Chondrocyte (in vitro differentiated cells): Measurements from ENCODE around the gene LDLRAD1. TPM values are rescaled to one million over a fixed set of nuclear protein-coding genes. Genes with fewer than 3 reads are reported as not detected.

Experiments used
- DNase-seq: peaks from one replicate; pipeline ENCODE4 v3.0.0; 2021; ENCODE audit warnings: mixed read lengths, low spot score
- H3K27ac Mint-ChIP-seq: one replicate; pipeline ENCODE4 v1.8.0; 2021; ENCODE audit warnings: mild to moderate bottlenecking, moderate library complexity, mixed read lengths; ENCODE audit not compliant: unreplicated experiment
- H3K27me3 Mint-ChIP-seq: 2 replicates; pipeline ENCODE4 v1.8.0; 2021; ENCODE audit warnings: low read depth, mixed read lengths
- H3K36me3 Mint-ChIP-seq: 2 replicates; pipeline ENCODE4 v1.8.0; 2021; ENCODE audit warnings: low read depth, mixed read lengths
- H3K4me1 Mint-ChIP-seq: 2 replicates; pipeline ENCODE4 v1.8.0; 2021; ENCODE audit warnings: low read depth, mild to moderate bottlenecking, mixed read lengths
- H3K4me3 Mint-ChIP-seq: one replicate; pipeline ENCODE4 v1.8.0; 2021; ENCODE audit warnings: mild to moderate bottlenecking, moderate library complexity, mixed read lengths; ENCODE audit not compliant: unreplicated experiment
- H3K9me3 Mint-ChIP-seq: 2 replicates; pipeline ENCODE4 v1.8.0; 2021; ENCODE audit warnings: low read depth, mixed read lengths
- CTCF ChIP-seq: fragments of 200-600 bp; sonication (generic); IDR thresholded peaks from 2 replicates; pipeline ENCODE4 v1.5.0; 2021; ENCODE audit warnings: antibody characterized with exemption, mild to moderate bottlenecking, moderate library complexity
- microRNA-seq: library from miRNA; unstranded; fragments of <30 nt; microRNA quantifications from one replicate; pipeline ENCODE4 v1.2.0, GENCODE V29; 2020; ENCODE audit warnings: borderline number of aligned reads
- total RNA-seq: library from RNA; stranded (reverse); gene quantifications from 3 replicates; pipeline ENCODE4 v1.2.1, GENCODE V29; 2021

The LDLRAD1 gene
- total RNA-seq, 1 donor from 2014 or later: not detected

- peaks cover 25% of the 10 kb centered on the region for H3K36me3 Mint-ChIP-seq
- peak; percentile 75 for TF ChIP-seq CTCF
- no peak overlapping the region for H3K4me3 Mint-ChIP-seq
- H3K27ac Mint-ChIP-seq: no peak overlapping the region
- no peaks in the 10 kb centered on the region for H3K27me3 Mint-ChIP-seq
- DNase-seq: no peak
- peaks cover 20% of the 10 kb centered on the region for H3K4me1 Mint-ChIP-seq
- H3K9me3 Mint-ChIP-seq: no peaks in the 10 kb centered on the region
Measured at GRCh38 chr1:53959664-53960250, 58.2 kb downstream of the LDLRAD1 start.

Small RNAs within 50 kb of the gene (microRNA-seq; reads per million reads assigned to microRNA genes)
- gene MIR4781: not detected

Other genes starting within 250 kb of the LDLRAD1 start
- 7.0 to 9.7 TPM (median 8.6 TPM) in 3 replicates for gene NDC1, start 179.9 kb downstream of the LDLRAD1 start, total RNA-seq
- 17.2 to 18.4 TPM (median 18.1 TPM) in 3 replicates for gene YIPF1, start 128.4 kb downstream of the LDLRAD1 start, total RNA-seq
- gene DIO1, start 124.0 kb downstream of the LDLRAD1 start, total RNA-seq: not detected in 3 replicates
- gene IFT25, start 72.5 kb downstream of the LDLRAD1 start, total RNA-seq: 20.4 to 33.7 TPM (median 20.6 TPM) in 3 replicates
- gene LRRC42, start 71.8 kb downstream of the LDLRAD1 start, total RNA-seq: 32.0 to 42.2 TPM (median 37.6 TPM) in 3 replicates
- 294 to 335 TPM (median 301 TPM) in 3 replicates for gene TMEM59, start 35.0 kb upstream of the LDLRAD1 start, total RNA-seq
- gene TCEANC2, start 35.4 kb upstream of the LDLRAD1 start, total RNA-seq: 3.6 to 4.8 TPM (median 3.9 TPM) in 3 replicates
- not detected in 3 replicates for gene CDCP2, start 134.8 kb upstream of the LDLRAD1 start, total RNA-seq
- 7.0 to 7.8 TPM (median 7.5 TPM) in 3 replicates for gene CYB5RL, start 181.8 kb upstream of the LDLRAD1 start, total RNA-seq
- gene MRPL37, start 182.0 kb upstream of the LDLRAD1 start, total RNA-seq: 66.0 to 66.9 TPM (median 66.3 TPM) in 3 replicates